ENCODE measurements around the gene EFCC1.

Gene EFCC1

DNA sequence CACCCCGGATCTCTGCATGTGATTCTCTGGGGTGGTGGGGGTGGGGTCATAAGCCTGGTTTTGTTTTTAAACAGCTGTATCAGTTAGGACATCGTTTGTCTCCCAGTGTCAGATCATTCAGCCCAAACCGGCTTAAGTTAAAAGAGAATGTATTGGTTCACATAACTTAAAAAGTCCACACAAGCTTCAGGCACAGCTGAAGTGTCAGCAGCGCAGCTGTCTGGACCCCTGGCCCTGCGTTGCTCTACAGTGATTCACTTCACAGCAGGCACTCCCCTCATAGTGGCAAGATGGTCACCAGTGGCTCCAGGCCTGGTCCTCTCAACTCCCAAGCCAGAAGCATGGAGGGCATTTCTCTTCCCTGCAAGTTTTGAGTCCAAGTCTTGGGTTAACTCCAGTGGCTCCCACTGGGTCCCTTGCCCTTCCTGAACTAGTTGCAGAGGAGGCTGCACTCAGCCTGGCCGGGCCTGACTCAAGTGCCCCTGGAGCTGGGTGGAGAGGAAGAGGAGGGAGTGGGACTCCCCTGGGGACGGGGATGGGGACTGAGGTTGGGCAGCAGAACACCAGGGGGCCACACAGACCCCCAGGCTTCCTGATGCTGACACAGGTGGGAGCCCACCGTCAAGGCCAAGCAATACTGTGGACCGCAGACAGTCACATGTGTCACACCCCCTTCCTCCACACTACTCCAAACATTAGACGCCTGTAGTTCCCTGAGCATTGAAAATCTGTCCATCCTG lies 30.5 kb downstream of the EFCC1 start:
- no peak overlapping the region for H3K4me3 ChIP-seq (ENCODE audit: low read length)
- DNase-seq (ENCODE audit: low read depth): no peak
- TF ChIP-seq, protein P1, sequence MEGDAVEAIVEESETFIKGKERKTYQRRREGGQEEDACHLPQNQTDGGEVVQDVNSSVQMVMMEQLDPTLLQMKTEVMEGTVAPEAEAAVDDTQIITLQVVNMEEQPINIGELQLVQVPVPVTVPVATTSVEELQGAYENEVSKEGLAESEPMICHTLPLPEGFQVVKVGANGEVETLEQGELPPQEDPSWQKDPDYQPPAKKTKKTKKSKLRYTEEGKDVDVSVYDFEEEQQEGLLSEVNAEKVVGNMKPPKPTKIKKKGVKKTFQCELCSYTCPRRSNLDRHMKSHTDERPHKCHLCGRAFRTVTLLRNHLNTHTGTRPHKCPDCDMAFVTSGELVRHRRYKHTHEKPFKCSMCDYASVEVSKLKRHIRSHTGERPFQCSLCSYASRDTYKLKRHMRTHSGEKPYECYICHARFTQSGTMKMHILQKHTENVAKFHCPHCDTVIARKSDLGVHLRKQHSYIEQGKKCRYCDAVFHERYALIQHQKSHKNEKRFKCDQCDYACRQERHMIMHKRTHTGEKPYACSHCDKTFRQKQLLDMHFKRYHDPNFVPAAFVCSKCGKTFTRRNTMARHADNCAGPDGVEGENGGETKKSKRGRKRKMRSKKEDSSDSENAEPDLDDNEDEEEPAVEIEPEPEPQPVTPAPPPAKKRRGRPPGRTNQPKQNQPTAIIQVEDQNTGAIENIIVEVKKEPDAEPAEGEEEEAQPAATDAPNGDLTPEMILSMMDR (conservative IDR thresholded peaks at IDR 0.05; ENCODE audit: low read depth, low read length): no peak

- DNase-seq (ENCODE audit: low read depth): no peak
- no peak overlapping the region for H3K4me3 ChIP-seq (ENCODE audit: low read length)
- TF ChIP-seq, protein P1 (conservative IDR thresholded peaks at IDR 0.05; ENCODE audit: low read depth, low read length): no peak
Measured at GRCh38 chr3:129032716-129033115, 31.6 kb downstream of the EFCC1 start.

- TF ChIP-seq, protein P1 (conservative IDR thresholded peaks at IDR 0.05; ENCODE audit: low read depth, low read length): no peak
- H3K4me3 ChIP-seq (ENCODE audit: low read length): no peak overlapping the region
- DNase-seq (ENCODE audit: low read depth): no peak
Measured at GRCh38 chr3:129033151-129033550, 32.0 kb downstream of the EFCC1 start.

DNA sequence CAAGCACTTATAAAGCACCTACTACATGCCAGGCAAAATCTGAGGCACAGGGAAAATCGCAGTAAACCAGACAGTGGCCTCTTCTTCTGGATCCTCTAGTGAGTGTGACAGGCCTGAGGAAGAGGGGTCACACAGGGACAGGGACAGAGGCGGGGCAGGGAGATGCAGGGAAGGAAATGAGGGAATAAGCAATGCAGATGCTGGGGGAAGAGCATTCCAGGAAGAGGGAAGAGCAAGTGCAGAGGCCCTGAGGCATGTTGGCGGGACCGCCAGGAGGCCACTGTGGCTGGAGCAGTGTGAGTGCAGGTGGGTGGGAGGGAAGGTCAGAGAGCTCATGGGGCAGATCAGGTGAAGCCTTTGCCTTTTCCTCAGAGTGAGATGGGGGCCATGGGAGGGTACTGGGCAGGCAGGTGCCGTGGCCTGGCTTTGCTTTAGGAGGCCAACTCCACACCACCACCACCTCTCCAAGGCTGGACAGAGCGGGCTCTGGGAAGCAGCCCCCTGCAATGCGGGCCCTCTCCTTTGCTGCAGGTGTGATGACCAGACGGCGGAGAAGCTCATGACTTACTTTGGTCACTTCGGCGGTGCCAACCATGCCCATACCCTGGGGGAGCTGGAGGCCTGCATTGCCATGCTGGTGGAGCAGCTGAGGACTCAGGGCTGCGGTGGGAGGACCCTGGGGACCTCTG lies 32.7 kb downstream of the EFCC1 start:
- DNase-seq (ENCODE audit: low read depth): no peak
- no peak overlapping the region for H3K4me3 ChIP-seq (ENCODE audit: low read length)
- TF ChIP-seq, protein P1 (conservative IDR thresholded peaks at IDR 0.05; ENCODE audit: low read depth, low read length): no peak

GRCh38 chr3:129034642-129035041 lies 33.5 kb downstream of the EFCC1 start:
- TF ChIP-seq, protein P1 (conservative IDR thresholded peaks at IDR 0.05; ENCODE audit: low read depth, low read length): no peak
- no peak for DNase-seq (ENCODE audit: low read depth)
- H3K4me3 ChIP-seq (ENCODE audit: low read length): no peak overlapping the region

DNA sequence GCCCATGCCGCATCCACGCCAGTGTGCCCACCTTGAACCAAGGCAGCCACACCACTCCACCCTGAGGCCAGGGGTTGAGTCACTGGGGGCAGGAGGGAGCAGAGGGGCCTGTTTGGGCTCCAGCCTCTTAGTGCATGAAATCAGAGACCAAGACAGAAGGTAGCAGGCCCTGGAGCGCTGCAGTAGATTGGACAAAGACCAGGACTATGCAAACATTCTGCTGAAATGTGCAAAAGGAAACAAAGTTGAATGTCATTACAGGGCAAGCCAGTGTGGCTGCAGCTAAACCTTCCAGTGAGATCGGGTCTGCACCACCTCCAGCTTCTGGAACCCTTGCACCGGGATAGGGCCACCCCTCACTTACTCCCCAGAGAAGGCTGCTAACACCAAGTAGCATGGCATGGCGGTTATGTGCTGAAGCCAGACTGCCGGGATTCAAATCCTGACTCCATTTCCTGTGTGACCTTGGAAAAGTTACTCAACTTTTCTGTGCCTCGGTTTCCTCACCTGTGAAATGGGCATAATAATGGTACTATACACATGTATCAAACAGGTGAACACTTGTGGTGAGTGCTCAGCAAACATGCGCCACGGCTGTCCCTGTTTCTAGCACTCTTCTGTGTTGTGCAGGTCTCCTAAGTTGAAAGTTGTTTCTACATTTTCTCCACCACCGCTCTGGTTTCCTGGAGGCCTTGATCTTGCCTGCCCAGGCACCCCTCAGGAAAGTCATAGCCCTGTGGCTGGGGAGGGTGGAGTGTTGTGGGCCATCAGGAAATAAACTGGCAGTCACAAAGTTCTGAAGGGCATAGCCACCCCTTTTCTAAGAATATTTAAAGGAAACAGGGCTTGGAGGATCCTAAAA lies 34.5 kb downstream of the EFCC1 start:
- no peak for DNase-seq (ENCODE audit: low read depth)
- no peak overlapping the region for H3K4me3 ChIP-seq (ENCODE audit: low read length)
- TF ChIP-seq, protein P1 (conservative IDR thresholded peaks at IDR 0.05; ENCODE audit: low read depth, low read length): no peak
